Heart left ventricle (tissue), 16 donors: ENCODE results near the gene ABCA7. TPM values are rescaled to one million over a fixed set of nuclear protein-coding genes. Genes with fewer than 3 reads are reported as not detected.

Source experiments
- ATAC-seq, 4 donors: fragments of 200-7000 bp; cut with Tn5 transposase; one replicate each; pipeline ENCODE4 v1.9.1; 2020 to 2022; ENCODE audit warnings: moderate library complexity in 4 of 4, mild to moderate bottlenecking in 3 of 4, moderate number of reproducible peaks in 1 of 4
- DNase-seq, 5 donors: peaks; one replicate each; pipeline ENCODE4 v3.0.0-alpha.2; 2020
- H3K27ac ChIP-seq, 12 donors: fragments of 200-600 bp; sonication (generic) in 4 of 12; one replicate each; pipeline versions ENCODE4 v1.5.0 to v1.8.0; 2016 to 2022; ENCODE audit warnings: mild to moderate bottlenecking in 2 of 12
- H3K27me3 ChIP-seq, 9 donors: fragments of 200-600 bp; sonication (generic) in 2 of 9; one replicate each; pipeline versions ENCODE4 v1.5.1 to v1.8.0; 2016 to 2022; ENCODE audit warnings: mild to moderate bottlenecking in 3 of 9
- H3K36me3 ChIP-seq, 9 donors: fragments of 200-600 bp; sonication (generic) in 2 of 9; one replicate each; pipeline versions ENCODE4 v1.5.0 to v1.8.0; 2018 to 2022; ENCODE audit warnings: mild to moderate bottlenecking in 2 of 9
- H3K4me1 ChIP-seq, 12 donors: fragments of 200-600 bp; sonication (generic) in 4 of 12; one replicate each; pipeline versions ENCODE4 v1.5.0 to v1.8.0; 2016 to 2022; ENCODE audit warnings: mild to moderate bottlenecking in 3 of 12
- H3K4me3 ChIP-seq, 12 donors: fragments of 200-600 bp; sonication (generic) in 4 of 12; one replicate each; pipeline versions ENCODE4 v1.5.0 to v1.8.0; 2017 to 2022; ENCODE audit warnings: mild to moderate bottlenecking in 9 of 12, moderate library complexity in 4 of 12
- H3K9me3 ChIP-seq, 12 donors: fragments of 200-600 bp; sonication (generic) in 4 of 12; one replicate each; pipeline versions ENCODE4 v1.5.0 to v1.8.0; 2016 to 2022; ENCODE audit warnings: mild to moderate bottlenecking in 1 of 12
- CTCF ChIP-seq, 12 donors: fragments of 200-600 bp; sonication (generic) in 4 of 12; IDR thresholded peaks; one replicate each; pipeline versions ENCODE4 v1.5.0 to v1.8.0; 2018 to 2022; ENCODE audit warnings: antibody characterized with exemption in 12 of 12, mild to moderate bottlenecking in 5 of 12
- POLR2A ChIP-seq, 2 donors: fragments of 450-650 bp; IDR thresholded peaks; one replicate each; pipeline ENCODE4 v1.6.1; 2017; ENCODE audit warnings: antibody characterized with exemption in 2 of 2, mild to moderate bottlenecking in 2 of 2, moderate library complexity in 2 of 2
- WGBS, 4 donors: extraction: QIAGEN DNeasy Blood & Tissue Kit in 2 of 4; methylation state at CpG; one replicate each; pipeline versions ENCODE4 v1.1.5 to v1.1.7; 2013 to 2018; 5-methylcytosine and 5-hydroxymethylcytosine counted together
- intact Hi-C, 10 donors: fragments of 100-400 bp; cut with DNase I; formaldehyde crosslinking; loops; one replicate each; pipeline versions ENCODE4 v1.11.1 to v1.14.2; 2022
- polyA plus RNA-seq, 2 donors: library from polyadenylated mRNA; stranded (reverse); fragments of 200-250 nt; gene quantifications; one replicate each; pipeline ENCODE4 v1.2.3, GENCODE V29; 2013
- total RNA-seq, 9 donors: library from RNA; depleted of rRNA in 2 of 9; stranded (reverse); fragments of >200 nt in 2 of 9; fragmentation: NEBNext Ultra II Directional in 3 of 9; extraction: Animal tissue kit (Norgen Biotek cat#: 25700) in 3 of 9; gene quantifications; one replicate each; pipeline versions ENCODE4 v1.1.0 to v1.2.4, GENCODE V29; 2016 to 2023
- donor health status: ischemic (EF 13 %, LVEDD 7.1; RV severe dilation, severe dysfunction).
- donor health status: healthy with polysubstance abuse.
- donor health status: DM: no; HTN: yes; CAD: no.
- donor health status: DM: no; HTN: no; CAD: no.
- donor health status: ischemic (EF 25% LVEDD 6.9; RV normal size, moderate dysfunction).
- donor health status: ischemic (EF 25% LVEDD 5.7; RV mildly dilated, moderate dysfunction).
- donor health status: healthy.
- donor health status: DM: yes; HTN: yes; CAD: no.
- donor health status: ischemic (EF 35%, LVEDD 5.7; RV mildly dilated, moderate dysfunction).
- donor health status: nonischemic (EF 11% LVEDD 7.7; RV severe dilation, severe dysfunction).
- donor health status: DM: yes; HTN: yes; CAD: no.
- donor health status: PGD.
- donor health status: ischemic (EF 29% LVEDD 5.4; RV normal size, mild dysfunction).
- donor health status: nonischemic (EF 23%, LVEDD 6.1; RV moderate dilation, normal function).

ABCA7 gene
- total and polyA plus RNA-seq, 11 donors, result 2.9 to 12.4 (median 8.8) TPM

GRCh38 chr19:1063909-1064660 is 24.2 kb downstream of the ABCA7 start:
- intact Hi-C loops, result no loop called here
- ATAC-seq, result no peak
- H3K27me3 ChIP-seq, result peaks cover 20 to 54% (median 32%) of the 10 kb centered on the region in 9 donors
- 71 to 88% (median 81%) methylated on average over 37 of the region's 37 CpGs for WGBS, 4 donors
- peak in 1 of 5 donors; percentile 63 for DNase-seq
- H3K4me1 ChIP-seq, result peaks cover 5 to 35% (median 19%) of the 10 kb centered on the region in 12 donors
- TF ChIP-seq CTCF (IDR thresholded peaks at IDR 0.05), result no peak
- TF ChIP-seq POLR2A (IDR thresholded peaks at IDR 0.05), result no peak
- peaks cover 0 to 13% (median 3%) of the 10 kb centered on the region in 12 donors for H3K9me3 ChIP-seq
- H3K4me3 ChIP-seq, result no peak overlapping the region
- no peaks in the 10 kb centered on the region for H3K36me3 ChIP-seq
- no peak overlapping the region for H3K27ac ChIP-seq

- TF ChIP-seq CTCF (IDR thresholded peaks at IDR 0.05) (peak; percentile 46 to 93 (median 71)), POLR2A (IDR thresholded peaks at IDR 0.05) (no peak)
- WGBS, 4 donors, result 9 to 20% (median 14%) methylated on average over 34 to 60 of the region's 60 CpGs
- Histone ChIP-seq H3K9me3 (peaks cover 0 to 5% (median 0%) of the 10 kb centered on the region in 12 donors), H3K4me3 (no peak overlapping the region), H3K27me3 (peaks cover 20 to 62% (median 39%) of the 10 kb centered on the region in 9 donors), H3K4me1 (peaks cover 5 to 42% (median 22%) of the 10 kb centered on the region in 12 donors), H3K36me3 (peaks cover 0 to 4% (median 0%) of the 10 kb centered on the region in 9 donors), H3K27ac (peak overlapping the region in 1 of 12 donors; percentile 30)
- intact Hi-C loops, result no loop called here
- DNase-seq, result peak in 4 of 5 donors; percentile 67 to 80 (median 76)
- peak in 3 of 4 donors; percentile 65 to 83 (median 73) for ATAC-seq
Measured at GRCh38 chr19:1064661-1065605, 25.0 kb downstream of the ABCA7 start.

DNA sequence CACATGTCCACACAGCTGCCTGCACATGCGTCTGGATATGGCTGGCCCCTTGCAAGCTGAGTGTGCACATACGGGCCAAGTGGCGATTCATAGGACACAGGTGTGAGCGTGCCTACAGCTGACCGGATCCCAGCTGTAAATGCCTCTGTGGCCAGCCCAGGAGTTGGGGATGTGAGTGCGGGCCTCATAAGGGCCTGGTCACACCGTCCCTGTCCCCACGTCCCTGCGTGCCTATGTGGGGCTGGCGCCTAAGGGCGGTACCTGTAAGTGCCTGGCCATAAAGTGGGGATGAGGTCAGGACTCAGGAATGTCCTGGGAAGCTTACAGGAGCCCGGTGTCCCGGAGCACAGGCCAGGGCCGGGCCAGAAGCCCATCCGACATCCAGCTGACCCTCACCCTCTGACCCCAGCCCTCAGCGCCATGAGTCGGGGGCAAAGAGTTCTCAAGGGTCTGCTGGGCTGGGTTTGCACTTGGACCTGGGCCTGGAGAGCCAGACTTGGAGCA is 25.8 kb downstream of the ABCA7 start:
- Histone ChIP-seq H3K27me3 (peaks cover 24 to 69% (median 45%) of the 10 kb centered on the region in 9 donors), H3K4me3 (no peak overlapping the region), H3K27ac (peak overlapping the region in 1 of 12 donors; percentile 30), H3K9me3 (no peaks in the 10 kb centered on the region), H3K36me3 (peaks cover 0 to 11% (median 0%) of the 10 kb centered on the region in 9 donors), H3K4me1 (peaks cover 5 to 47% (median 22%) of the 10 kb centered on the region in 12 donors)
- ATAC-seq (no peak), DNase-seq (no peak)
- WGBS, 4 donors, result 55 to 58% (median 56%) methylated on average over 4 to 17 of the region's 17 CpGs
- TF ChIP-seq CTCF (IDR thresholded peaks at IDR 0.05) (no peak), POLR2A (IDR thresholded peaks at IDR 0.05) (no peak)
- intact Hi-C loops, result no loop called here
